Cardiac muscle cell (in vitro differentiated cells and primary cell): ENCODE data around the gene DELE1. TPM values are rescaled to one million over a fixed set of nuclear protein-coding genes. Genes with fewer than 3 reads are reported as not detected.

Source experiments
- DNase-seq, 2 donors: peaks; one replicate each; pipeline versions ENCODE4 v3.0.0 to v3.0.0-alpha.2; 2010 to 2017; ENCODE audit warnings: low read depth in 1 of 2, low spot score in 1 of 2
- H3K27ac ChIP-seq: fragments of 200-600 bp; sonication (generic); 2 replicates; pipeline ENCODE4 v1.5.1; 2016
- H3K27me3 ChIP-seq: fragments of 200-600 bp; sonication (generic); 2 replicates; pipeline ENCODE4 v1.6.0; 2016; ENCODE audit warnings: control low read depth
- H3K36me3 ChIP-seq: fragments of 200-600 bp; sonication (generic); 2 replicates; pipeline ENCODE4 v1.5.1; 2016; ENCODE audit warnings: control low read depth
- H3K4me1 ChIP-seq: fragments of 200-600 bp; sonication (generic); 2 replicates; pipeline ENCODE4 v1.8.1; 2017; ENCODE audit warnings: low read depth, mild to moderate bottlenecking, mixed run types
- H3K4me3 ChIP-seq: fragments of 200-600 bp; sonication (generic); 2 replicates; pipeline ENCODE4 v1.5.1; 2016; ENCODE audit warnings: mild to moderate bottlenecking
- H3K9me3 ChIP-seq: fragments of 200-600 bp; sonication (generic); 2 replicates; pipeline ENCODE4 v1.5.1; 2017; ENCODE audit warnings: low read depth, mild to moderate bottlenecking, control low read depth
- CTCF ChIP-seq: IDR thresholded peaks from 2 replicates; pipeline ENCODE4 v1.5.1; 2012; ENCODE audit warnings: low read depth, mild to moderate bottlenecking, low read length
- polyA plus RNA-seq: library from polyadenylated mRNA; unstranded; fragments of >200 nt; fragmentation: Nextera tagmentation; extraction: Ambion mirVana; gene quantifications from 2 replicates; pipeline ENCODE4 v1.2.1, GENCODE V29; 2016
- total RNA-seq: library from RNA; depleted of rRNA; stranded (reverse); fragments of >200 nt; gene quantifications from 2 replicates; pipeline ENCODE4 v1.2.3, GENCODE V29; 2016

Gene DELE1
- total and polyA plus RNA-seq, 2 experiments from 2014 or later, result 58.1 to 101 TPM

GRCh38 chr5:141958546-141959172 lies 35.0 kb downstream of the DELE1 start:
- Histone ChIP-seq H3K27ac (no peak overlapping the region), H3K4me1 (peaks cover 7% of the 10 kb centered on the region), H3K27me3 (no peaks in the 10 kb centered on the region), H3K9me3 (no peaks in the 10 kb centered on the region), H3K36me3 (no peaks in the 10 kb centered on the region), H3K4me3 (no peak overlapping the region)
- peak in 1 of 2 donors; percentile 48 for DNase-seq
- no peak for TF ChIP-seq CTCF

GRCh38 chr5:141960018-141960417 lies 36.3 kb downstream of the DELE1 start:
- Histone ChIP-seq H3K36me3 (no peaks in the 10 kb centered on the region), H3K27ac (no peak overlapping the region), H3K4me1 (peaks cover 7% of the 10 kb centered on the region), H3K27me3 (no peaks in the 10 kb centered on the region), H3K9me3 (no peaks in the 10 kb centered on the region), H3K4me3 (no peak overlapping the region)
- peak; percentile 33 for TF ChIP-seq CTCF
- DNase-seq, result peak in 1 of 2 donors; percentile 8

DNA sequence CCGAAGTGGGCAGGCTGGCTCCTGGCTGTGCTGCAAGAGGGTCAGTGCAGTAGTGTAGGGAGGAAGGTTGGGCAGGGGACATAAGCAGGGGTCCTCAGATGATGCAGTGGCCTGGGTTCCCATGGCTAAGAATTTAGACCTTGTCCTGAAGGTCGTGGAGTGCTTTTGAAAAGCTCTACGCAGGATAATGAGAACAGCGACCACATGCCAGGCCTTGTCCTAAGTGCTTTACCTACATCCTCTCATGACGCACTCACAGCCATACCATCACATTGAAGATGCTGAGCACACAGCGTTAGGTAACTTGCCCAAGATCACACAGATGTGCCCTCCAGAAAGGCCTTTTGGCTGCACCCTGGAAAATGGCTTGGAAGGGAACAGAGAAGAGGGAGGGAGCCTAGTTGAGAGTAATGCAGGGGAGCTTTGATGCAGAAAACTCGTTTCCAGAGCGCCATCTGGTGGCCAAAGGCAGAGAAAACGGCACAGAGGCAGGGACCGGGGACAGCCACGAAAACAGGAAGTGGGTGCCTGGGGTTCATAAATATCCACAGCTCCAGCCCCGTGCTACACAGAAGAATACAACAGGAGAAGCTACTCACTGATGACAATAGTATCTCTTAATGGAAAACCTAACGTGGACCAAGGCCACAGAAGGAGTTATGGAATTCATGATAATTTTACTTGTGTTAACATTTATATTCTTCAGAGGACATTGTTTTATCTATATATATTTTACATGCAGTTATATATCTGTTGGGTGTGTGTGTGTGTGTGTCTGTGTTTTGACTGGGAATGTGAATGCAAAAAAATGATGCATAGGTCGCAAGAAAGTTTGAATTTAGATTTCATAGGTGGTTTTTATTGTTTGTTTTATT lies 37.0 kb downstream of the DELE1 start:
- TF ChIP-seq CTCF, result peak; percentile 90
- peak; percentile 87 to 92 for DNase-seq
- no peak overlapping the region for H3K4me3 ChIP-seq
- no peaks in the 10 kb centered on the region for H3K36me3 ChIP-seq
- H3K9me3 ChIP-seq, result no peaks in the 10 kb centered on the region
- H3K4me1 ChIP-seq, result peaks cover 7% of the 10 kb centered on the region
- H3K27ac ChIP-seq, result no peak overlapping the region
- no peaks in the 10 kb centered on the region for H3K27me3 ChIP-seq

DNA sequence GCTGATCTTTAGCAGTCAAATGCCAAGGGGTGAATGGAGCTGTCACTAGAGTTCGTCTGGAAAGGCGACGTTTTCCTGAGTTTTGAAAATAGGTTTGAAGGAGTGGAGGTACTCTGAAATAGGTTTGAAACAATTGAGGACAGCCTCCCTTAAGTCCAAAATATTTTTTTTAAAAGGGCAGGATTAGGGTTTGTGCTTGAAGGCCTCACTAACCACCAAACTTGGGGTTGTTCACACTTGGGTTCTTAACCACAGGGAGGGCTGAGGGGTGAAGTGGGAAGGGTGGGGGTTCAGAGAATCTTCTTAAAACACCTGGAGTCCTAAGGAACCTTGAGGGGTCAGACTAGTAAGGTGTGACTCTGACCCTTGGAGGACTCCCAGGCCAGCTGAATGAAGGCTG lies 37.8 kb downstream of the DELE1 start:
- Histone ChIP-seq H3K4me3 (no peak overlapping the region), H3K4me1 (peaks cover 7% of the 10 kb centered on the region), H3K9me3 (no peaks in the 10 kb centered on the region), H3K36me3 (no peaks in the 10 kb centered on the region), H3K27ac (no peak overlapping the region), H3K27me3 (no peaks in the 10 kb centered on the region)
- no peak for TF ChIP-seq CTCF
- DNase-seq, result no peak

DNA sequence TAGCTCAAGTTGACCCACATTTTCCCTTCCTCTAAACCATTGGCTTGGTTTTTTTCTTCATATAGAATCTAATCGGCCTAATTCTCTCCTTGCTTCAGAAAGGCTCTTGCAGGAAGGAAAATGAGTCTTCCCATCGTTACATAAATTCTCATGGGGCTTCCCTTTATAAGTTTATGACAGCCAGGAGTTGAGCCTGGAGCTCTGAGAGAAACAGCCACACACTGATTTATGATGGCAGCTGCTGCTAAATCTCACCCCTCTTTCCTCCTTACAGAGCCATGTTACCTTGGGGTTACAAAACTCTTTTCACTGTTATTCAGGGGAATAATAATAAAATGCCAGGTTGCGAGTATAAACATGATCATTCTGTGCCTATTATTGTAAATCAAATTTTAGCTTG lies 40.0 kb downstream of the DELE1 start:
- Histone ChIP-seq H3K9me3 (no peaks in the 10 kb centered on the region), H3K36me3 (no peaks in the 10 kb centered on the region), H3K27me3 (no peaks in the 10 kb centered on the region), H3K4me3 (no peak overlapping the region), H3K4me1 (peaks cover 7% of the 10 kb centered on the region), H3K27ac (no peak overlapping the region)
- DNase-seq, result no peak
- no peak for TF ChIP-seq CTCF
